K562 (cell line): ENCODE measurements around the gene STK24. TPM values are rescaled to one million over a fixed set of nuclear protein-coding genes. Genes with fewer than 3 reads are reported as not detected.

ENCODE experiments used
- ATAC-seq: fragments of 200-7000 bp; cut with Tn5 transposase; 3 replicates; pipeline ENCODE4 v1.9.1; 2020; ENCODE audit warnings: moderate library complexity
- BruUV-seq: library from RNA; stranded (reverse); fragments of 400-500 nt; replicated peaks from 2 replicates; lab custom pipeline; 2021; lab: Mats Ljungman, UMichigan
- CTCF ChIA-PET: fragments of 300-600 bp; formaldehyde crosslinking; extraction: SDS; loops from one replicate; lab custom pipeline; 2021; ENCODE audit warnings: low intra/inter-chr PET ratio; lab: Yijun Ruan, JAX
- POLR2A ChIA-PET: fragments of 300-600, 350-650 bp; sonication (Branson Sonifier 250); formaldehyde crosslinking; extraction: SDS; loops from one replicate; lab custom pipeline; 2021; ENCODE audit warnings: antibody characterized with exemption, inconsistent platforms; lab: Yijun Ruan, JAX
- DNase-seq, 4 experiments: peaks; one replicate each; pipeline versions ENCODE4 v3.0.0 to v3.0.0-alpha.2; 2011 to 2018; ENCODE audit warnings: low spot score in 3 of 4, mixed read lengths in 3 of 4; ENCODE audit errors: extremely low read depth in 1 of 4
- FAIRE-seq: peaks from 2 replicates; lab custom pipeline; 2011; peaks lifted over from hg19 to GRCh38; lab: Jason Lieb, UNC
- H2AFZ ChIP-seq: 2 replicates; pipeline ENCODE4 v1.6.0; 2011; ENCODE audit warnings: low read depth, low read length, control low read depth, inconsistent platforms
- H3K27ac ChIP-seq: fragments of 200-600 bp; 3 replicates; pipeline ENCODE4 v1.8.0; 2011; ENCODE audit warnings: low read depth, mild to moderate bottlenecking, control low read depth, inconsistent platforms, low read length, moderate library complexity, mixed read lengths; ENCODE audit errors: extremely low read depth
- H3K27me3 ChIP-seq, 2 experiments: fragments of 300-600 bp in 1 of 2; 2 replicates in 1 of 2; 3 replicates in 1 of 2; pipeline versions ENCODE4 v1.6.0 to v1.8.0; 2011; ENCODE audit warnings: inconsistent platforms in 2 of 2, low read length in 2 of 2, mild to moderate bottlenecking in 1 of 2, mixed read lengths in 1 of 2, moderate library complexity in 1 of 2; ENCODE audit not compliant: control insufficient read depth in 2 of 2, insufficient read depth in 2 of 2
- H3K36me3 ChIP-seq: fragments of 300-600 bp; 3 replicates; pipeline ENCODE4 v1.8.0; 2011; ENCODE audit warnings: mild to moderate bottlenecking, low read length, inconsistent platforms; ENCODE audit not compliant: control insufficient read depth, insufficient read depth
- H3K4me1 ChIP-seq, 2 experiments: fragments of 200-600 bp in 1 of 2; replicated peaks in 1 of 2; 2 replicates in 1 of 2; 3 replicates in 1 of 2; pipeline versions ENCODE4 v1.5.1 to v1.8.0; 2011; ENCODE audit warnings: inconsistent platforms in 2 of 2, low read length in 2 of 2, mild to moderate bottlenecking in 1 of 2, mixed read lengths in 1 of 2, moderate library complexity in 1 of 2; ENCODE audit not compliant: control insufficient read depth in 2 of 2, insufficient read depth in 2 of 2
- H3K4me2 ChIP-seq: 2 replicates; pipeline ENCODE4 v1.6.1; 2011; ENCODE audit warnings: low read length, control low read depth, inconsistent platforms, mixed read lengths; ENCODE audit not compliant: insufficient read depth
- H3K4me3 ChIP-seq: fragments of 200-600 bp; sonication (generic), shearing (Covaris generic); 2 replicates; pipeline ENCODE4 v1.5.1; 2016; ENCODE audit warnings: control low read depth, inconsistent platforms
- H3K79me2 ChIP-seq: fragments of 200-600 bp; 3 replicates; pipeline ENCODE4 v1.8.0; 2011; ENCODE audit warnings: low read length, inconsistent platforms; ENCODE audit not compliant: control insufficient read depth, insufficient read depth
- H3K9ac ChIP-seq, 2 experiments: 2 replicates each; pipeline versions ENCODE4 v1.6.0 to v1.6.1; 2011; ENCODE audit warnings: low read depth in 2 of 2, low read length in 2 of 2, control low read depth in 1 of 2, inconsistent platforms in 1 of 2, mild to moderate bottlenecking in 1 of 2, mixed read lengths in 1 of 2; ENCODE audit not compliant: insufficient read depth in 1 of 2
- H3K9me1 ChIP-seq: one replicate; pipeline ENCODE4 v1.6.0; 2011; ENCODE audit warnings: inconsistent platforms, mild to moderate bottlenecking, low read length, moderate library complexity; ENCODE audit not compliant: control insufficient read depth, insufficient read depth
- H3K9me3 ChIP-seq: replicated peaks from 2 replicates; pipeline ENCODE4 v1.5.1; 2011; ENCODE audit warnings: low read depth, low read length, inconsistent platforms; ENCODE audit not compliant: control insufficient read depth, insufficient read depth
- H4K20me1 ChIP-seq: replicated peaks from 2 replicates; pipeline ENCODE4 v1.6.1; 2011; ENCODE audit warnings: low read length, inconsistent platforms, mixed read lengths; ENCODE audit not compliant: control insufficient read depth, insufficient read depth
- CBX3 ChIP-seq, 2 experiments: IDR thresholded peaks; 1 replicate in 1 of 2; 2 replicates in 1 of 2; pipeline ENCODE4 v1.6.1; 2012; ENCODE audit warnings: inconsistent platforms in 2 of 2, low read length in 2 of 2, borderline replicate concordance in 1 of 2, control low read depth in 1 of 2
- DNMT1 ChIP-seq: fragments of 450-650 bp; IDR thresholded peaks from 2 replicates; pipeline ENCODE4 v1.6.1; 2016; ENCODE audit warnings: antibody characterized with exemption, mild to moderate bottlenecking
- GATA2 ChIP-seq: sonication (generic); formaldehyde crosslinking; IDR thresholded peaks from 2 replicates; pipeline ENCODE4 v1.4.0; 2020; ENCODE audit warnings: mild to moderate bottlenecking, missing genetic modification reagents
- HBP1 ChIP-seq: fragments of 450-650 bp; formaldehyde crosslinking; IDR thresholded peaks from 2 replicates; pipeline ENCODE4 v1.4.0; 2022; ENCODE audit warnings: missing genetic modification characterization
- HMGN3 ChIP-seq: IDR thresholded peaks from 2 replicates; pipeline ENCODE4 v1.6.1; 2011; ENCODE audit warnings: borderline replicate concordance, low read depth, mild to moderate bottlenecking, mixed read lengths, low read length; ENCODE audit not compliant: insufficient read length; ENCODE audit errors: extremely low read depth
- KLF13 ChIP-seq: fragments of 450-650 bp; IDR thresholded peaks from 2 replicates; pipeline ENCODE4 v1.6.1; 2016; ENCODE audit warnings: missing genetic modification characterization, low read depth, mild to moderate bottlenecking, missing compliant biosample characterization, moderate library complexity, borderline replicate concordance
- MCM7 ChIP-seq, 2 experiments: fragments of 450-650 bp; IDR thresholded peaks; 2 replicates each; pipeline ENCODE4 v1.6.1; 2016 to 2018
- MYC ChIP-seq, 2 experiments: fragments of 250-450 bp in 1 of 2; sonication (Bioruptor Pico) in 1 of 2; IDR thresholded peaks; 2 replicates each; pipeline versions ENCODE4 v1.5.1 to v1.6.1; 2012 to 2021; ENCODE audit warnings: low read depth in 2 of 2, borderline replicate concordance in 1 of 2, improper control_type of control experiment in 1 of 2, low read length in 1 of 2, mild to moderate bottlenecking in 1 of 2, moderate library complexity in 1 of 2
- RBM17 ChIP-seq: fragments of 200-400 bp; formaldehyde crosslinking; IDR thresholded peaks from 2 replicates; pipeline ENCODE4 v1.6.1; 2017; ENCODE audit warnings: low read depth, mild to moderate bottlenecking, low read length, borderline replicate concordance
- SMAD4 ChIP-seq: fragments of 250-450 bp; sonication (Bioruptor Pico); conservative IDR thresholded peaks from 2 replicates; pipeline ENCODE4 v1.8.0; 2021; ENCODE audit warnings: inconsistent platforms, mild to moderate bottlenecking, moderate library complexity
- SP2 ChIP-seq: IDR thresholded peaks from 2 replicates; pipeline ENCODE4 v1.6.1; 2011; ENCODE audit warnings: mild to moderate bottlenecking, low read depth, low read length, moderate library complexity; ENCODE audit not compliant: poor library complexity, severe bottlenecking; ENCODE audit errors: extremely low read depth
- SRSF7 ChIP-seq: fragments of 200-400 bp; formaldehyde crosslinking; optimal IDR thresholded peaks from 2 replicates; pipeline ENCODE3; 2017; ENCODE audit warnings: mild to moderate bottlenecking, low read depth, low read length
- TEAD1 ChIP-seq, 2 experiments: fragments of 450-650 bp in 1 of 2; sonication (generic) in 1 of 2; formaldehyde crosslinking; IDR thresholded peaks; 2 replicates each; pipeline versions ENCODE4 v1.4.0 to v1.8.0; 2020 to 2022; ENCODE audit warnings: mild to moderate bottlenecking in 2 of 2, missing genetic modification reagents in 1 of 2
- ZNF133 ChIP-seq: fragments of 250-450 bp; sonication (Bioruptor Pico); IDR thresholded peaks from 2 replicates; pipeline ENCODE4 v1.4.0; 2020; ENCODE audit warnings: mild to moderate bottlenecking
- ZNF146 ChIP-seq: IDR thresholded peaks from one replicate; pipeline ENCODE4 v1.6.1; 2018; ENCODE audit warnings: missing compliant biosample characterization; ENCODE audit not compliant: unreplicated experiment
- ZNF431 ChIP-seq: sonication (generic); formaldehyde crosslinking; IDR thresholded peaks from 2 replicates; pipeline ENCODE4 v1.8.0; 2022; ENCODE audit warnings: mild to moderate bottlenecking, missing genetic modification reagents
- ZNF707 ChIP-seq: fragments of 250-450 bp; sonication (Bioruptor Pico); conservative IDR thresholded peaks from 2 replicates; pipeline ENCODE4 v1.8.0; 2022; ENCODE audit warnings: inconsistent platforms, mild to moderate bottlenecking, moderate library complexity
- WGBS: fragments of 100-300 bp; shearing (Covaris generic); methylation state at CpG from one replicate; pipeline ENCODE4 v1.1.6; 2016; ENCODE audit warnings: low coverage, mixed read lengths; ENCODE audit not compliant: insufficient coverage; ENCODE audit errors: missing lambda C conversion rate; 5-methylcytosine and 5-hydroxymethylcytosine counted together
- in situ Hi-C: fragments of 300-500 bp; cut with MboI; formaldehyde crosslinking; loops from 4 replicates; pipeline ENCODE4 v1.15.0; 2018; ENCODE audit warnings: inconsistent platforms, mixed read lengths
- intact Hi-C: fragments of 100-400 bp; cut with micrococcal nuclease; formaldehyde crosslinking; loops from 2 replicates; pipeline ENCODE4 v1.14.2; 2022
- polyA plus RNA-seq, 8 experiments: library from polyadenylated mRNA; depleted of rRNA in 4 of 8; stranded (reverse) in 5 of 8; unstranded in 3 of 8; fragments of >200 nt; fragmentation: Nextera tagmentation in 2 of 8; fragmentation: Illumina TruSeq in 1 of 8; extraction: Ambion mirVana in 2 of 8; extraction: Trizol in 1 of 8; gene quantifications; 2 replicates each; pipeline versions ENCODE4 v1.2.1 to v1.2.3, GENCODE V29; 2011 to 2014; ENCODE audit warnings: inconsistent platforms in 1 of 8, missing spikeins in 1 of 8
- total RNA-seq, 7 experiments: library from RNA; depleted of rRNA in 6 of 7; stranded (reverse); fragments of >200 nt in 6 of 7; fragmentation: Illumina TruSeq in 2 of 7; extraction: Trizol in 2 of 7; gene quantifications; 2 replicates each; pipeline versions ENCODE4 v1.2.1 to v1.2.3, GENCODE V29; 2011 to 2021; ENCODE audit warnings: low replicate concordance in 1 of 7

STK24 gene
- total and polyA plus RNA-seq, 9 of the 15 experiments (the other 6 are each of a cell fraction or from before 2014, with no cell fraction given) = 3.8 to 78.4 (median 28.2) TPM

DNA sequence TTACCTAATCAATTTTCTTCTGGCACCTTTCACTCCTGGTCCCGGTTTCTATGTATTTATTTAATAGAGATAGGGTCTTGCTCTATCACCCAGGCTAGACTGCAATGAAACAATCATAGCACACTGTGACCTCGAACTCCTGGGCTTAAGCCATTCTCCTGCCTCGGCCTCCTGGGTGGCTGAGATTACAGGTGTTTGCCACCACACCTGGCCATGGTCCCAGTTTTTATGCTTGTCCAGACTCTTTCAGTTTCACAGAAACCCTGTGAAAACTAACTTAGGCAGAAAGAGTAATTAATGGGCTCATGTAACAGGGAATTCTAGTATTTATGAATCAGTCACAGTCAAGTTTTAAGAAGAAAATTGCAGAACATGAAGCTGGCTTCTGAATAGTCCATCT is 9.0 kb upstream of the STK24 start:
- H3K36me3 ChIP-seq = no peaks in the 10 kb centered on the region
- no peak overlapping the region for H3K9ac ChIP-seq
- no peaks in the 10 kb centered on the region; a peak in 1 of 5 replicates for H3K4me1 ChIP-seq
- BruUV-seq = no TSS peak
- H3K4me3 ChIP-seq = no peak overlapping the region
- H4K20me1 ChIP-seq = no peaks in the 10 kb centered on the region
- H3K9me3 ChIP-seq = no peaks in the 10 kb centered on the region
- H3K27ac ChIP-seq = no peak overlapping the region
- no peaks in the 10 kb centered on the region; a peak in 1 of 5 replicates for H3K27me3 ChIP-seq
- WGBS = 0% methylated on average over 2 of the region's 3 CpGs
- ChIA-PET POLR2A (interaction anchor here (1.2 kb wide), 1 partner anchor 8 kb away, joined by 4 read pairs; no protein-coding TSS in a partner anchor), CTCF (no interaction called here)
- no peak for TF ChIP-seq DNMT1
- TF ChIP-seq RBM17 = no peak
- no peak for TF ChIP-seq HMGN3
- no peak for TF ChIP-seq SRSF7
- TF ChIP-seq ZNF133 (CRISPR knock-in tag) = no peak
- TF ChIP-seq MYC (IDR thresholded peaks at IDR 0.05; ENCODE audit: low read depth, low read length) = no peak
- no peak for TF ChIP-seq MYC (CRISPR knock-in tag; IDR thresholded peaks at IDR 0.05; ENCODE audit: borderline replicate concordance, low read depth)
- TF ChIP-seq ZNF431 = no peak
- TF ChIP-seq GATA2 (CRISPR knock-in tag) = no peak
- no peak for TF ChIP-seq HBP1
- TF ChIP-seq CBX3 (IDR thresholded peaks at IDR 0.05; ENCODE audit: borderline replicate concordance in 1 of 2, low read length in 2 of 2) = no peak
- no peak for TF ChIP-seq MCM7 (IDR thresholded peaks at IDR 0.05)
- TF ChIP-seq TEAD1 (CRISPR knock-in tag; IDR thresholded peaks at IDR 0.05) = no peak
- no peak for TF ChIP-seq KLF13 (tag)
- TF ChIP-seq SP2 = no peak
- no peak for TF ChIP-seq ZNF707 (CRISPR knock-in tag)
- TF ChIP-seq SMAD4 (CRISPR knock-in tag) = no peak
- TF ChIP-seq ZNF146 (CRISPR knock-in tag) = no peak
- no peak for FAIRE-seq
- no peak overlapping the region for H3K4me2 ChIP-seq
- no peak for DNase-seq
- no peak for ATAC-seq
- in situ Hi-C loops = no loop called here
- H3K9me1 ChIP-seq = no peaks in the 10 kb centered on the region
- intact Hi-C loops = no loop called here
- no peak overlapping the region for H2AFZ ChIP-seq
- no peaks in the 10 kb centered on the region for H3K79me2 ChIP-seq
